H9 (cell line): Measurements from ENCODE around the gene EBF4. TPM values are rescaled to one million over a fixed set of nuclear protein-coding genes. Genes with fewer than 3 reads are reported as not detected.
A peak's percentile ranks its signal among the peaks of the same experiment; 100 is the strongest.

Experiments used
- DNase-seq: peaks from one replicate; pipeline ENCODE4 v3.0.0-alpha.2; 2017
- H2AFZ ChIP-seq: one replicate; pipeline ENCODE4 v1.6.1; 2013; ENCODE audit warnings: mild to moderate bottlenecking, low read length, control low read depth, moderate library complexity
- H2AK5ac ChIP-seq: 2 replicates; pipeline ENCODE4 v1.6.1; 2013; ENCODE audit warnings: low read length, control low read depth, mixed read lengths; ENCODE audit not compliant: insufficient read length
- H2BK120ac ChIP-seq: one replicate; pipeline ENCODE4 v1.6.1; 2013; ENCODE audit warnings: low read depth, mild to moderate bottlenecking, low read length, control low read depth, inconsistent platforms; ENCODE audit not compliant: poor library complexity, severe bottlenecking
- H2BK12ac ChIP-seq: 2 replicates; pipeline ENCODE4 v1.6.1; 2013; ENCODE audit warnings: low read length, control low read depth, mixed read lengths, low read depth; ENCODE audit not compliant: insufficient read length
- H2BK15ac ChIP-seq: 2 replicates; pipeline ENCODE4 v1.6.1; 2013; ENCODE audit warnings: low read depth, low read length, control low read depth
- H2BK20ac ChIP-seq: one replicate; pipeline ENCODE4 v1.6.1; 2013; ENCODE audit warnings: low read depth, mild to moderate bottlenecking, low read length, control low read depth, inconsistent platforms; ENCODE audit not compliant: poor library complexity, severe bottlenecking
- H2BK5ac ChIP-seq: 2 replicates; pipeline ENCODE4 v1.6.1; 2013; ENCODE audit warnings: low read length, control low read depth, mixed read lengths; ENCODE audit not compliant: insufficient read length
- H3K14ac ChIP-seq: 2 replicates; pipeline ENCODE4 v1.6.1; 2013; ENCODE audit warnings: low read length, control low read depth; ENCODE audit not compliant: insufficient read depth
- H3K18ac ChIP-seq: 2 replicates; pipeline ENCODE4 v1.6.1; 2013; ENCODE audit warnings: low read depth, mild to moderate bottlenecking, mixed read lengths, low read length, control low read depth; ENCODE audit not compliant: insufficient read length
- H3K23ac ChIP-seq: 2 replicates; pipeline ENCODE4 v1.6.1; 2013; ENCODE audit warnings: low read length, control low read depth, mixed read lengths, low read depth; ENCODE audit not compliant: insufficient read length
- H3K23me2 ChIP-seq: 2 replicates; pipeline ENCODE4 v1.6.1; 2013; ENCODE audit warnings: low read depth, mild to moderate bottlenecking, mixed read lengths, low read length, control low read depth; ENCODE audit not compliant: insufficient read length, poor library complexity, severe bottlenecking
- H3K27ac ChIP-seq: 2 replicates; pipeline ENCODE4 v1.5.1; 2013; ENCODE audit warnings: low read length, control low read depth, mixed read lengths, low read depth; ENCODE audit not compliant: insufficient read length
- H3K27me3 ChIP-seq: 2 replicates; pipeline ENCODE4 v1.6.1; 2013; ENCODE audit warnings: low read length, control low read depth, inconsistent platforms; ENCODE audit not compliant: insufficient read depth
- H3K4ac ChIP-seq: 2 replicates; pipeline ENCODE4 v1.6.1; 2013; ENCODE audit warnings: low read depth, mild to moderate bottlenecking, control low read depth, inconsistent platforms, low read length, moderate library complexity
- H3K4me1 ChIP-seq: 2 replicates; pipeline ENCODE4 v1.6.1; 2013; ENCODE audit warnings: low read length, control low read depth, inconsistent platforms; ENCODE audit not compliant: insufficient read depth
- H3K4me2 ChIP-seq: 2 replicates; pipeline ENCODE4 v1.6.1; 2013; ENCODE audit warnings: low read length, control low read depth, mixed read lengths; ENCODE audit not compliant: insufficient read length, insufficient read depth
- H3K56ac ChIP-seq: 2 replicates; pipeline ENCODE4 v1.6.1; 2013; ENCODE audit warnings: low read depth, mild to moderate bottlenecking, mixed read lengths, low read length, control low read depth; ENCODE audit not compliant: insufficient read length
- H3K79me1 ChIP-seq: 2 replicates; pipeline ENCODE4 v1.6.1; 2013; ENCODE audit warnings: low read depth, mild to moderate bottlenecking, moderate library complexity, low read length, control low read depth, inconsistent platforms; ENCODE audit not compliant: insufficient read depth, poor library complexity, severe bottlenecking
- H3K79me2 ChIP-seq: 2 replicates; pipeline ENCODE4 v1.6.1; 2013; ENCODE audit warnings: low read length, control low read depth, inconsistent platforms; ENCODE audit not compliant: insufficient read depth
- H3K9ac ChIP-seq: 2 replicates; pipeline ENCODE4 v1.6.1; 2013; ENCODE audit warnings: low read length, control low read depth, mixed read lengths; ENCODE audit not compliant: insufficient read length; ENCODE audit errors: extremely low read depth
- H3K9me3 ChIP-seq: one replicate; pipeline ENCODE4 v1.6.1; 2013; ENCODE audit warnings: low read depth, low read length, inconsistent platforms; ENCODE audit not compliant: control insufficient read depth
- H3T11ph ChIP-seq: one replicate; pipeline ENCODE4 v1.6.1; 2013; ENCODE audit warnings: mild to moderate bottlenecking, low read length, control low read depth, inconsistent platforms
- H4K20me1 ChIP-seq: one replicate; pipeline ENCODE4 v1.6.1; 2013; ENCODE audit not compliant: control insufficient read depth, insufficient read length, insufficient read depth
- H4K5ac ChIP-seq: 2 replicates; pipeline ENCODE4 v1.6.1; 2013; ENCODE audit warnings: low read depth, mild to moderate bottlenecking, mixed read lengths, low read length, control low read depth; ENCODE audit not compliant: insufficient read length
- H4K8ac ChIP-seq: replicated peaks from 2 replicates; pipeline ENCODE4 v1.6.1; 2013; ENCODE audit warnings: low read length, control low read depth, mixed read lengths, low read depth; ENCODE audit not compliant: insufficient read length
- H4K91ac ChIP-seq: 2 replicates; pipeline ENCODE4 v1.6.1; 2013; ENCODE audit warnings: low read depth, mild to moderate bottlenecking, moderate library complexity, mixed read lengths, low read length, control low read depth; ENCODE audit not compliant: insufficient read length
- H3K27ac Mint-ChIP-seq, 3 experiments: 2 replicates in 2 of 3; 3 replicates in 1 of 3; pipeline ENCODE4 v1.8.0; 2020 to 2021; ENCODE audit warnings: mixed read lengths in 3 of 3, mild to moderate bottlenecking in 1 of 3, moderate library complexity in 1 of 3
- H3K27me3 Mint-ChIP-seq: 2 replicates; pipeline ENCODE4 v1.8.0; 2021; ENCODE audit warnings: low read depth, mild to moderate bottlenecking, moderate library complexity, mixed read lengths
- H3K36me3 Mint-ChIP-seq, 3 experiments: 2 replicates in 2 of 3; 3 replicates in 1 of 3; pipeline ENCODE4 v1.8.0; 2020 to 2021; ENCODE audit warnings: low read depth in 3 of 3, mixed read lengths in 3 of 3; ENCODE audit not compliant: insufficient read depth in 1 of 3
- H3K4me1 Mint-ChIP-seq, 2 experiments: 2 replicates each; pipeline ENCODE4 v1.8.0; 2020; ENCODE audit warnings: mixed read lengths in 2 of 2
- H3K4me3 Mint-ChIP-seq, 2 experiments: 2 replicates in 1 of 2; 3 replicates in 1 of 2; pipeline ENCODE4 v1.8.0; 2020 to 2021; ENCODE audit warnings: mild to moderate bottlenecking in 2 of 2, mixed read lengths in 2 of 2, moderate library complexity in 1 of 2
- H3K9me3 Mint-ChIP-seq, 2 experiments: 2 replicates in 1 of 2; 3 replicates in 1 of 2; pipeline ENCODE4 v1.8.0; 2020; ENCODE audit warnings: mild to moderate bottlenecking in 2 of 2, mixed read lengths in 2 of 2, moderate library complexity in 1 of 2
- WGBS: extraction: QIAGEN DNeasy Blood & Tissue Kit; methylation state at CpG from one replicate; pipeline ENCODE4 v1.1.7; 2013; ENCODE audit warnings: missing lambda C conversion rate, low lambda C conversion rate, mixed read lengths; ENCODE audit not compliant: insufficient read length; ENCODE audit errors: extremely low coverage; 5-methylcytosine and 5-hydroxymethylcytosine counted together
- total RNA-seq: library from RNA; stranded (reverse); gene quantifications from 2 replicates; pipeline ENCODE4 v1.2.1, GENCODE V29; 2021
- TF ChIP-seq, protein P1 (sequence below): fragments of 200-600 bp; sonication (generic); conservative IDR thresholded peaks from 3 replicates; pipeline ENCODE4 v1.8.0; 2021; ENCODE audit warnings: antibody characterized with exemption, mild to moderate bottlenecking

Gene EBF4
- total RNA-seq, 1 experiment from 2014 or later = 3.9 TPM

DNA sequence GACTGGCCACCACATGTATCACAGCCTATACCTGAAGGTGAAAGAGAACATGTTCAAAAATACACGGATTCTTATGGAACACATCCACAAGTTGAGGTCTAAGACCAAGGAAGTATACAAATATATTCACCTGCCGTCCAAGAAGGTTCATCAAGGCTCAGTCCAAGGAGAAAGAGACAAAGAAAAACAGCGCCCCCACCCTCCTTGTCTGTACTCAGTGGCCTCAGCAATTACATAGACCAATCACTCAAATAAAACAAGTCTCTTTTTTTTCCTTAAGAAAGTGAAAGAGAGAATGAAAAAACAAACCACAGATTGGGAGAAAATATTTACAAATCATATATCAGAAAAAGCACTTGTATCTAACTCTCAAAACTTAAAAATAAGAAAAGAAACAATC, 88.4 kb downstream of the EBF4 start:
- Histone ChIP-seq H2BK5ac (no peak overlapping the region), H3K56ac (no peak overlapping the region), H2AK5ac (no peak overlapping the region), H4K5ac (no peak overlapping the region), H2BK15ac (no peak overlapping the region), H3K9ac (no peak overlapping the region), H3K23ac (no peak overlapping the region), H3K4me1 (no peaks in the 10 kb centered on the region), H3K14ac (no peak overlapping the region), H2BK20ac (no peak overlapping the region), H3K27me3 (no peaks in the 10 kb centered on the region; the same call in 1 of the 2 replicates), H4K8ac (no peak overlapping the region), H2BK12ac (no peak overlapping the region), H3K9me3 (no peaks in the 10 kb centered on the region), H3K4me2 (no peak overlapping the region), H3K23me2 (no peaks in the 10 kb centered on the region), H2BK120ac (no peak overlapping the region), H3K4ac (no peak overlapping the region), H4K20me1 (no peaks in the 10 kb centered on the region), H4K91ac (no peak overlapping the region), H3T11ph (no peak overlapping the region), H2AFZ (no peak overlapping the region), H3K79me2 (no peaks in the 10 kb centered on the region), H3K27ac (no peak overlapping the region), H3K79me1 (no peaks in the 10 kb centered on the region), H3K18ac (no peak overlapping the region)
- H3K27ac Mint-ChIP-seq = no peak overlapping the region
- H3K27me3 Mint-ChIP-seq = peaks cover 51% of the 10 kb centered on the region
- no peaks in the 10 kb centered on the region for H3K36me3 Mint-ChIP-seq
- no CpG with 5 or more reads among the region's 3 CpGs for WGBS
- no peak overlapping the region for H3K4me3 Mint-ChIP-seq
- H3K9me3 Mint-ChIP-seq = peaks cover 2 to 4% of the 10 kb centered on the region in 2 experiments; a peak in 1 of 5 replicates
- no peak for DNase-seq
- H3K4me1 Mint-ChIP-seq = no peaks in the 10 kb centered on the region
- TF ChIP-seq, protein P1, sequence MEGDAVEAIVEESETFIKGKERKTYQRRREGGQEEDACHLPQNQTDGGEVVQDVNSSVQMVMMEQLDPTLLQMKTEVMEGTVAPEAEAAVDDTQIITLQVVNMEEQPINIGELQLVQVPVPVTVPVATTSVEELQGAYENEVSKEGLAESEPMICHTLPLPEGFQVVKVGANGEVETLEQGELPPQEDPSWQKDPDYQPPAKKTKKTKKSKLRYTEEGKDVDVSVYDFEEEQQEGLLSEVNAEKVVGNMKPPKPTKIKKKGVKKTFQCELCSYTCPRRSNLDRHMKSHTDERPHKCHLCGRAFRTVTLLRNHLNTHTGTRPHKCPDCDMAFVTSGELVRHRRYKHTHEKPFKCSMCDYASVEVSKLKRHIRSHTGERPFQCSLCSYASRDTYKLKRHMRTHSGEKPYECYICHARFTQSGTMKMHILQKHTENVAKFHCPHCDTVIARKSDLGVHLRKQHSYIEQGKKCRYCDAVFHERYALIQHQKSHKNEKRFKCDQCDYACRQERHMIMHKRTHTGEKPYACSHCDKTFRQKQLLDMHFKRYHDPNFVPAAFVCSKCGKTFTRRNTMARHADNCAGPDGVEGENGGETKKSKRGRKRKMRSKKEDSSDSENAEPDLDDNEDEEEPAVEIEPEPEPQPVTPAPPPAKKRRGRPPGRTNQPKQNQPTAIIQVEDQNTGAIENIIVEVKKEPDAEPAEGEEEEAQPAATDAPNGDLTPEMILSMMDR = peak; percentile 48; the same call in 2 of the 3 replicates
